GM18909 (cell line): ENCODE results near the gene C2orf49.

Experiments used
- ATAC-seq: cut with Tn5 transposase; IDR thresholded peaks from one replicate; pipeline ENCODE4 v1.9.1; 2021; ENCODE audit warnings: mild to moderate bottlenecking; ENCODE audit not compliant: unreplicated experiment, poor library complexity

C2orf49 gene

GRCh38 chr2:105358593-105358992 lies 21.3 kb downstream of the C2orf49 start:
- ATAC-seq, result no peak

- no peak for ATAC-seq
Observed at GRCh38 chr2:105361102-105361889, 24.0 kb downstream of the C2orf49 start.

DNA sequence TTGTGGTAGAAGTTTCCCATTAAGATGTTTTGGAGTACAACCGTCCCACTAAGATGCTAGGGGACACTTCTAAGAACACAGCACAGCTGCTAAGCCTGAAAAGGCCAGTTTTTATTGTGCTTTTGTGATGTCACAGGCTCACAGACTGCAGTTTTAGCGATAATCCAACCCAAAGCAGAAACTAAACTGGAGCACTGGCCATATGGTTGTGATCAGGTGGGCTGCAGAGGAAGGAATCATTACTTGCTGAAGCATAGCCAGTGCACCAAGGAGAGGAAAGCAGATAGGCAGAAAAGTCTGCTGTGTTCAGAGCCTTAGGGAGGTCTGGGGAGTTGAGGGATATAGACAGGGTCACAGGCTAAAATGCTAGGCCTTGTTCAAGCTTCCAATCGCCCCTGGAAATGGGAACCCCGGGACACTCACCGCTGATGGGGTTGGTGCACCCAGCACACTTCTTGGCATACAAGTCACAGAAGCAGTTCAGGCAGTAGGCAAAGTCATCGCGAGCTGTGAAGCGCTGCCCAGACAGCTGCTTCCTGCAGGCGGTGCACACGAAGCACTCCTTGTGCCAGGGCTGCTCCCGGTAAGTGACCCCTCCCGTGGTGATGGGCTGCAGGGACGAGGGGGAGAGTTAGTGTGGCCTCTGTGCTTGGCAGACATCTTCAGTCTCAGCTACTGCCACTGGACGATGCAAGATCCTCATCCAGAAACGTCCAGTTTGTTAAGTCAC lies 25.7 kb downstream of the C2orf49 start:
- no peak for ATAC-seq

DNA sequence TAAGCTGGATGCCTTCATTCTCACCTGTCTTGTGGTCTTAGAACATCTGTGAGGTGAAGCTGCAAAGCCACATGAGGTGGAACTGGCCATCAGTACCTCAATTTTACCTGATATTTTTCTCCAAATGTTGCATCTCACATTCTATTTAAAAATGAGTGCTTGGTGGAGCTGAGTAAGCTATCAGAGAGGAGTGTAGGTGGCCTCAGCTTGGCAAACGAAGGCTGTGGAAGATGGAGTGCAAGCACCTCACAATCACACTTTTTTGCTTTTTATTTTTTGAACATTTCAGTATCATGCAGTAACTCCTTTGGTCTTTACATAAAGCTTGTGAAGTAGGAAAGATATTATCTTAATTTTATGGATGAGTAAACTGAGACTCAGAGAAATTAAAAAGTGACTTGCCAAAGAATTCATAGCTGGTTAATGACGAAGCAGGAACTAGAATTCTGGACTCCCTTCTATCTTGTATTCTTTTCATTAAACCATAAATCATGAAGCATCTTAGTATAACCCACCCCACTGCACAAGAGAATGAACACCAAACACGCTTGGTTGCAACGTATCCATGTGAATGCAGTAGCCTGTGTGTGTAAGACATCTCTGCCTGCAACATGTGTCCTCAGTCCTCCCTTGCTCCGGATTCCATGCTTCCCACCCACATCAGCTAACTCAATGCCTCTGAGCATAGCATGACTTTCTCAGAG lies 27.2 kb downstream of the C2orf49 start:
- no peak for ATAC-seq

DNA sequence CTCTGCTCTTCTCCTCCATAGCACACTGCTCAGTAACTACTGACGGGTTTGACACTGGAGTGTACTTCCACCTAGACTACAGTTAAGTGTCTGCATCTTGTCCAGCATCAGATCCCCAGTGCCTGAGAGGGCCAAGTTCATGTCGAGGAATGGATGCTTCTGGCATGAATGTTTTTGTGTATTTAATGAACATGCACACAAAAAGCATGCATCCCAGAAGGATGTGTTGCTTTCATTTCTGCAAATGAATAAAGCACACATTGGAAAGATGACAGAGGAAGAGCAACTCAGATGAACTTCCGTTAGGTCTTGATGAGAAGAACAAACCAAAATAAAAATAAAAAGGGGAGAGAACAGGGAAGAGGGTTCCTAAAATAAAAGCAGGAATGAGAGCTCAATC lies 27.9 kb downstream of the C2orf49 start:
- no peak for ATAC-seq

GRCh38 chr2:105368759-105369408 lies 31.5 kb downstream of the C2orf49 start:
- no peak for ATAC-seq

- ATAC-seq, result peak; percentile 91
Observed at GRCh38 chr2:105369777-105370690, 32.7 kb downstream of the C2orf49 start.

GRCh38 chr2:105371156-105371555 lies 33.8 kb downstream of the C2orf49 start:
- no peak for ATAC-seq

- ATAC-seq, result no peak
Observed at GRCh38 chr2:105371810-105372209, 34.5 kb downstream of the C2orf49 start.

GRCh38 chr2:105373344-105373781 lies 36.0 kb downstream of the C2orf49 start:
- ATAC-seq, result peak; percentile 12

DNA sequence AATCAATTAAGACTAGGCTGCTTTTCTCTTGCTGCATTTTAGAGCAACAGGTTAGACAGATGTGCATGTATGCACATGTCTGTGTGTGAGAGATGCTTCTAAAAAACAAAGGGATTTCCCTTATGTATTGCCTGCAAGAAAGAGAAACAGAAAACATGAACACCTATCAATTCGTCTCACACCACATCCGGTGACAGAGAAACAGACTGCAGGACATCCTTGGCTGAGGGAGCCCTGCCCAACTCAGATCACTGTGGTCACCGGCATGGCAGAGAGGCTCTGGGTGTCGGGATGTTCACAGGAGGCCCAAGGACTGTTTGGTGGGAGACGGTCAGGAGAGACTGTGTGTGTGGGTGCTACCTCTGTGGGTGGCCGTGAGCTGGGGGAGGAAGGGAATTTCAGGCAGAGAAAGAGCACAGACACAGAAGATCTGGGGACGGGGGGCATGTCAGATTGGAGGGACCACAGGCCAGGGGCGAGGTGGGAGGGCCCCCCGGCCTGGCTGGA lies 36.6 kb downstream of the C2orf49 start:
- peak; percentile 89 for ATAC-seq

GRCh38 chr2:105375001-105375561 lies 37.7 kb downstream of the C2orf49 start:
- ATAC-seq, result no peak

DNA sequence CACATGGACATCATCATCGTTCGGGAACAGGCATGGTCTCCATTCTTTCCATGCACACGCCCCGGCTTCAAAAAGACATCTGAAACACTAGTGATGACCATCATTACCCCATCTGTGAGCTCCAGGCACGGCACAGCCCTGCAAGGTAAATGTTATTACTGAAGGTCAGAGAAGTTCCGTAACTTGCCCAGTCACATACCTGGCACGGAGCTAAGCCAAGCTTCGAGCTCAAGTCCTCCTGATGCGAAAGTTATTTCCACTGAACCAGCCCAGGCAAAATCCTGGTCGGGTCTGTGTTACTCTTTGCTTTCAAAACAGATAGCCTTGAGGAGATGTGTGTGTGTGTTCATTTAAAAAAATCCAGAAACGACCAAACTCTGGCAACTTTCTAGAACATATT lies 38.7 kb downstream of the C2orf49 start:
- ATAC-seq, result no peak

GRCh38 chr2:105376789-105377240 lies 39.5 kb downstream of the C2orf49 start:
- ATAC-seq, result no peak

- ATAC-seq, result no peak
Observed at GRCh38 chr2:105377871-105378270, 40.5 kb downstream of the C2orf49 start.

DNA sequence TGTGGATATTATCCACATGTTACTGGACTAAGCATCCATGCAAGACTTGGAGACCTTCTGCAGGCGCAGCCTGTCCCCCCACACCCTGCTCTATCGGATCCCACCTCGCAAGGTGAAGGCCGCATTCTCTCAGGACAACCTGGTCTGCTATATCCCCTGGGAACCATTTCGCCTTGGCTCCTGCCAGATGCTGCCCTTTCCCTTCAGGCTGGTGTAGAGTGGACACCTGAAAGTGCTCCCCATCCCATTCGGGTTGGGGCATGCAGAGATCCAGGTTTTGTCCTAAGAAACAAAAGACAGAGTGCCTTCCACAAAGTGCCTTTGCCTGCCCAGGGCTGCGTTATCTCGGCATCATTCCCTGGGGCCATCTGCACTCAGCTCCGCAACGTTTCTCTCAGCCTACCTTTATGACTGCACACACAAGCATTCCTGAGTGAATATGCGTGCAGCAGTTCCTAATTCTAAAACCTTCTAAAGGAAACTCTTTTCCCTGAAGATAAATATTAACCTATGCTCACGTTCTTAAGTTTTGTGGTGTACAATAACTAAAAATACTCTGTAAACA lies 41.0 kb downstream of the C2orf49 start:
- no peak for ATAC-seq

- ATAC-seq, result no peak
Observed at GRCh38 chr2:105378921-105379383, 41.6 kb downstream of the C2orf49 start.

DNA sequence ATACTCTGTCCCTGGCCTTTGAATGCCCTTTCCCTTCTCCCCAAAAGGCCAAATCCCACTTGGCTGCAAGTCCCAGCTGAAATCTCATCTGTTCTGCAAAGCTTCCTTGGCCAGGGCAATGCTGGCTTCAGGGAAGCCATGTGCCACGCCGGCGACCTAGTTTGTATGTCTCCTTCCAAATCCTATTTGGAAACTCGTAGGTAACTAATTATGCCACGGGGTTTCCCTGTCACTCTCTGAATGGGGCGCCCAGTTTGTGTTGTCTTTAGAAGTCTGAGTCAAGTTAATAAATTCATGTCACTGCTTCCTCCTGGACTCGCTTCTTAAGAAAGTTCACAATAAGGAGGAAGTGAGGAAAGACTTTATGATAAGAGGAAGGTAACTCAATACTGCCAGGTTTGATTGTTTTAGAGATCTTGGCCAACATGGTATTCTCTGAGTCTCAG lies 42.4 kb downstream of the C2orf49 start:
- ATAC-seq, result no peak
